ENCODE measurements around the gene ZNF777.
"Not testable (repeated sequence)": the region's sequence is repeated elsewhere in the genome, so short reads cannot be mapped to it uniquely, and the experiment has no call there.

The ZNF777 gene

GRCh38 chr7:149460493-149461277 is at the start of gene ZNF777:
ZNF777 (minus strand) TSS chr7:149461062; CDS start chr7:149456022, 5,040 bp downstream.
- DNase-seq, result peak; percentile 66

- no peak for DNase-seq
Measured at GRCh38 chr7:149510248-149510647, 49.4 kb upstream of the ZNF777 start.

- no peak for DNase-seq
Measured at GRCh38 chr7:149509774-149510173, 48.9 kb upstream of the ZNF777 start.

- no peak for DNase-seq
Measured at GRCh38 chr7:149505551-149505950, 44.7 kb upstream of the ZNF777 start.

GRCh38 chr7:149501651-149502050 is 40.8 kb upstream of the ZNF777 start:
- DNase-seq, result no peak

- DNase-seq, result no peak
Measured at GRCh38 chr7:149500910-149501309, 40.0 kb upstream of the ZNF777 start.

- no peak for DNase-seq
Measured at GRCh38 chr7:149500201-149500600, 39.3 kb upstream of the ZNF777 start.

- no peak for DNase-seq
Measured at GRCh38 chr7:149498811-149499210, 37.9 kb upstream of the ZNF777 start.

GRCh38 chr7:149497467-149498261 is 36.8 kb upstream of the ZNF777 start, which contains the start of gene ZNF746:
ZNF746 (minus strand) TSS chr7:149497809; CDS start chr7:149497536, 273 bp downstream.
- peak; percentile 63 for DNase-seq

- DNase-seq, result no peak
Measured at GRCh38 chr7:149496642-149497391, 36.0 kb upstream of the ZNF777 start.

GRCh38 chr7:149495785-149496641 is 35.2 kb upstream of the ZNF777 start:
- DNase-seq, result no peak

- no peak for DNase-seq
Measured at GRCh38 chr7:149494738-149495368, 34.0 kb upstream of the ZNF777 start.

- not testable (repeated sequence) for DNase-seq
Measured at GRCh38 chr7:149493975-149494374, 33.1 kb upstream of the ZNF777 start.

GRCh38 chr7:149493366-149493765 is 32.5 kb upstream of the ZNF777 start:
- no peak for DNase-seq

- DNase-seq, result no peak
Measured at GRCh38 chr7:149490083-149490760, 29.4 kb upstream of the ZNF777 start.

- no peak for DNase-seq
Measured at GRCh38 chr7:149489391-149490024, 28.6 kb upstream of the ZNF777 start.

- no peak for DNase-seq
Measured at GRCh38 chr7:149479568-149479967, 18.7 kb upstream of the ZNF777 start.

GRCh38 chr7:149478754-149479153 is 17.9 kb upstream of the ZNF777 start:
- DNase-seq, result no peak

- no peak for DNase-seq
Measured at GRCh38 chr7:149477494-149478443, 16.9 kb upstream of the ZNF777 start.

Measured in NCI-H526 treated with DMSO at 0.1 percent for 48 hours (cell line).